Measurements from ENCODE around the gene TRAF2.

GRCh38 chr9:136867917-136868316, 18.4 kb upstream of the TRAF2 start:
- no peak for TF ChIP-seq CTCF (IDR thresholded peaks at IDR 0.05)
- no peak for TF ChIP-seq POLR2AphosphoS5 (IDR thresholded peaks at IDR 0.05)
